HG02642 (cell line): ENCODE data around the gene APLF.

ENCODE experiments used
- ATAC-seq: cut with Tn5 transposase; IDR thresholded peaks from one replicate; pipeline ENCODE4 v1.9.1; 2021; ENCODE audit warnings: mild to moderate bottlenecking; ENCODE audit not compliant: unreplicated experiment, poor library complexity

Gene APLF

GRCh38 chr2:68623820-68624219, 156.4 kb downstream of the APLF start:
- no peak for ATAC-seq

GRCh38 chr2:68627615-68628014, 160.2 kb downstream of the APLF start:
- ATAC-seq, result no peak
